ENCODE results near the gene ARHGAP10.

Gene ARHGAP10

DNA sequence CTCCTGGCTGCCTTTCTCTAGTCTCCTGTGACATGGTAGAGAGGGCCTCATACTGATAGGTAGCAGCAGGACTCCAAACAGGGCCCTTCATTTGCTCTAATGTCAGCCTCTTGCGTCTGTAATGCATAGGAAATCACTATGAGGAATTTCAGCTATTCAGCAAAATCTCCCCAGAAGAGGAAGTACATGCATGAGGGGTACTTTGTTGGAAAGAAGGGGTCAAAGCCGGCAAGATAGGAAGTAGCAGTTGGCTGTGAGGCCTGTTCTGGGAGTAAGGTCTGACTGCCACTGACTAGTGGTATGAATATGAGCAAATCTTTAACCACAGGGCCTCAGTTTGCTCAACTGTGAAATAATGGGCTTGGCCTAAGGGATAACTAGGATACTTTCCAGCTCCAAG is 283.2 kb downstream of the ARHGAP10 start:
- H3K9me3 Mint-ChIP-seq: no peaks in the 10 kb centered on the region
- no peaks in the 10 kb centered on the region for H3K36me3 Mint-ChIP-seq
- ATAC-seq (ENCODE audit: low read depth) (no peak), DNase-seq (ENCODE audit: low spot score in 2 of 2) (no peak)
- H3K4me3 Mint-ChIP-seq: no peak overlapping the region
- H3K4me1 Mint-ChIP-seq: no peaks in the 10 kb centered on the region
- H3K27me3 Mint-ChIP-seq: no peaks in the 10 kb centered on the region
- H3K27ac Mint-ChIP-seq: no peak overlapping the region

DNA sequence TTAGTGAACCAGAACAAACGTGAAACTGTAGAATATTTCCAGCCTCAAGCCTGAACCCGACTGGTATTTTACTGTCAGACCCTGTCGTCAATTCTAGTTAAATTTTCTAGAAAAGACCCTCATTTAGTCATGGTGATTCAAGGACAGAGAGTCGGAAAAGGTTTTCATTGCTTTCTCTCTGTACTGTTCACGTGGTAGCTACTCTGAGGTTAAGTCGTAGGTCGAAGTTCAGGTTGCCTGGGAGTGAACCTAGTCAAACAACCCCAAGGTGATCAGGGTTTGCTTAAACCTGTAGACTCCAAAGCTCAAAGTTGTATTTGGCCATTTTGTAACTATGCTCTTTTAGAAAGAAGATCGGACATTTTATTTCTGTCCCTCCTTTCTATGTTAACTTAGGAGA is 283.6 kb downstream of the ARHGAP10 start:
- Mint-ChIP-seq H3K27me3 (no peaks in the 10 kb centered on the region), H3K27ac (no peak overlapping the region), H3K9me3 (no peaks in the 10 kb centered on the region), H3K36me3 (no peaks in the 10 kb centered on the region), H3K4me1 (no peaks in the 10 kb centered on the region), H3K4me3 (no peak overlapping the region)
- ATAC-seq (ENCODE audit: low read depth) (no peak), DNase-seq (ENCODE audit: low spot score in 2 of 2) (no peak)

DNA sequence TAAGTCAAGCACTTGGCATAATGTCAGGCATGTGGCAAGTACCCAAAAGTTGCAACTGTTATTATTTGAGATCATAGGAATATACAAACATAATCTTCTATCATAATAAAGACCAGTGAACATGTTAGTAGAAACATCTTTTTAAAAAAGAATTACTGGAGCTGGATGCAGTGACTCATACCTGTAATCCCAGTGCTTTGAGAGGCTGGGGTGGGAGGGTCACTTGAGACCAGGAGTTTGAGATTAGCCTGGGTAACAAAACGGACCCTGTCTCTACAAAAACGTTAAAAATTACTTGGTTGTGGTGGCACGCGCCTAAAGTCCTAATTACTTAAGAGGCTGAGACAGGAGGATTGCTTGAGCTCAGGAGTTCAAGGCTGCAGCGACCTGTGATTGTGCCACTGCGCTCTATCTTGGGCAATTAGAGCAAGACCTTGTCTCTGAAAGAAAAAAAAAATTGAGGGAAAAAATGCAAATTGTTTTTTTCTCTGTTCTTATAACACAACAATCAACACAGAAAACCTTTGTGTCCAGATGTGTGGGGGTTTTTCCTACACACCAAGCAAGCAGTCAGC is 284.3 kb downstream of the ARHGAP10 start:
- Mint-ChIP-seq H3K4me1 (no peaks in the 10 kb centered on the region), H3K27ac (no peak overlapping the region), H3K27me3 (no peaks in the 10 kb centered on the region), H3K4me3 (no peak overlapping the region), H3K36me3 (no peaks in the 10 kb centered on the region), H3K9me3 (no peaks in the 10 kb centered on the region)
- DNase-seq (ENCODE audit: low spot score in 2 of 2) (no peak), ATAC-seq (ENCODE audit: low read depth) (no peak)

DNA sequence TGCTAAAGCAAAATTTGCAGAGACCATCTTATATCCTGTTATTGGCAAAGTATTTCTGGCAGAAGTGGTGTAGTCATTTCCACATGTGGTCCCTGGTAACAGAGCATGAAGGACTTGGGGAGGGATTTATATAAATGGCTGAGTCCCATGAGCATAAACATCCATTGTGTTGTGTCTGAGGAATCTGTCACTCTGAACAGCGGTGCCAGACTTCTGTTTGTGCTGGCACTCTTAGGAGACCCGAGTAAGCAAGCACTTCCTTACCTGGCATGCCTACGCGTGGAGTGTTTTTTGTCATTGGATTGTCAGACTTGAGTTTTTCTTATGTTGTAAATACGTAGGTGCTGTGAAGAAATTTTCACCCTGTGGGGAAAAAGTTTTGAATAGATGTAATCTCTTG is 285.9 kb downstream of the ARHGAP10 start:
- Mint-ChIP-seq H3K27me3 (no peaks in the 10 kb centered on the region), H3K4me3 (no peak overlapping the region), H3K27ac (no peak overlapping the region), H3K4me1 (no peaks in the 10 kb centered on the region), H3K9me3 (no peaks in the 10 kb centered on the region), H3K36me3 (no peaks in the 10 kb centered on the region)
- no peak for DNase-seq (ENCODE audit: low spot score in 2 of 2)
- ATAC-seq (ENCODE audit: low read depth): no peak

DNA sequence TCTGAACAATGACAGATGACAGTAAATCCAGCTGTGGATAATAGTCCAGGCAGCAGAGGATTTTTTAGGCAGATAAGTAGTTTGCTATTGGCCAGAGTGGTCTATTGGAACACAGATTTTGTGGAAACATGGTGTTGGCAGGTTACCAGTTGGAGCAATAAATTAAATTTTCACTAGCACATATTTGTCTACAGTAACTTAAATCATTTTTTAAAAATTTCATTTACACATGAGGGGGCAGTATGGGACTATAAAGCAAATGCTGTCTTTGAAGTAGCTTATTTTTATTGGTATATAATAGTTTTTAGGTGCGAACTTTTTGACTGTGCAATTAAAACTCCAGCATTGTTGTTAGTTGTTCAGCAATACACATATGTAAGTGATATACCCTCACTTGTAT is 289.8 kb downstream of the ARHGAP10 start:
- Mint-ChIP-seq H3K4me3 (no peak overlapping the region), H3K36me3 (no peaks in the 10 kb centered on the region), H3K9me3 (no peaks in the 10 kb centered on the region), H3K4me1 (no peaks in the 10 kb centered on the region), H3K27ac (no peak overlapping the region), H3K27me3 (no peaks in the 10 kb centered on the region)
- DNase-seq (ENCODE audit: low spot score in 2 of 2): no peak
- no peak for ATAC-seq (ENCODE audit: low read depth)

DNA sequence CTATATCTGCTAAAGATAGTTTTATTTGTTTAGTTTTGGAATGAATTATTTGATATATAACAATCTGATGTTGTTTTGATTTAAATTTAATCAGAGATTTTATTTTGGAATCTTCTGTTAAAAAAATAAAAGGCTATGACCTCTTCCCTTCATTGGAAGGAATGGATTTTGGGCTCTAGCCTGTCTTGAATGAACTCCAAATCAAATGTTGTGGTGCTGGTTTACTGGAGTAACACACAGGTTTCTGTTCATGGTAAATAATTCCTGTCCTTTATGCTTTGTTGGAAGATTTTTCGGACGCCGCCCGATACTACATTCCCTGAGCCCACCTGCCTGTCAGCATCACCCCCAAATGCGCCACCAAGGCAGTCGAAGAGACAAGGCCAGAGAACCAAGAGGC is 291.1 kb downstream of the ARHGAP10 start:
- Mint-ChIP-seq H3K36me3 (peaks cover under 1% of the 10 kb centered on the region), H3K27me3 (peaks cover under 1% of the 10 kb centered on the region), H3K4me3 (no peak overlapping the region), H3K4me1 (no peaks in the 10 kb centered on the region), H3K9me3 (peaks cover 1% of the 10 kb centered on the region), H3K27ac (no peak overlapping the region)
- no peak for ATAC-seq (ENCODE audit: low read depth)
- no peak for DNase-seq (ENCODE audit: low spot score in 2 of 2)

DNA sequence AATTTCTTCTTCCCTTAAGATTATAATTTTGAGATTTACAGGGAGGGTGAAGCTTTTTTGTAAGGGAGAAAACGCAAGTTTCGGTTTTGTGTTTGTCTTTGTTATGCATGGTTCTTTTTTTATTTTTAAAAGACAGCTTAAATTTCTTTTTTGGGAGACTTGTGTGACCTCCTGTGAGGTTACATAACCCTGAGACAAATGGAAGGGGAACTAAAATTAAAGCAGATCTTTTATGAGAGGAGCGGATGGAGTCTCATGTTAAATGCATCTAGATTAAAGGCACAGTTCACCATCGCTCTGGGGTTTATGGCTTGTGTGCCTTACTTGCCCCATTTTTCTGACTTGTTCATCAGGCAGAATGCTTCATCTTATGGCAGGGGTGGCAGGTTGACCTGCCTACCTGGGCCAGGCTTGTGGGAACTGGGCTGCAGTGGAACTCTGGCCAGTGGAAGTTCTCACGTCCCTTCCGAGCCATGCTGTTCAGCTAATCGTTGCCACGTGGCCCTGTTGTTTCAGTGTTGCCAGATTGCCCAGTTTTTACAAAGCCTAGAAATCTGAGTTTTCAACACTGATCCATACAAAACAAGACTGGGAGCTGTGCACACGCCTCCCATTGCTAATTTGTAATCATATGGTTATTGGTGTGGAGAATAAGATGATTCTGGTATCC is 291.8 kb downstream of the ARHGAP10 start:
- Mint-ChIP-seq H3K4me1 (no peaks in the 10 kb centered on the region), H3K27me3 (peaks cover 2% of the 10 kb centered on the region), H3K4me3 (no peak overlapping the region), H3K27ac (no peak overlapping the region), H3K9me3 (peaks cover 4% of the 10 kb centered on the region), H3K36me3 (peaks cover 1% of the 10 kb centered on the region)
- ATAC-seq (ENCODE audit: low read depth) (no peak), DNase-seq (ENCODE audit: low spot score in 2 of 2) (no peak)

DNA sequence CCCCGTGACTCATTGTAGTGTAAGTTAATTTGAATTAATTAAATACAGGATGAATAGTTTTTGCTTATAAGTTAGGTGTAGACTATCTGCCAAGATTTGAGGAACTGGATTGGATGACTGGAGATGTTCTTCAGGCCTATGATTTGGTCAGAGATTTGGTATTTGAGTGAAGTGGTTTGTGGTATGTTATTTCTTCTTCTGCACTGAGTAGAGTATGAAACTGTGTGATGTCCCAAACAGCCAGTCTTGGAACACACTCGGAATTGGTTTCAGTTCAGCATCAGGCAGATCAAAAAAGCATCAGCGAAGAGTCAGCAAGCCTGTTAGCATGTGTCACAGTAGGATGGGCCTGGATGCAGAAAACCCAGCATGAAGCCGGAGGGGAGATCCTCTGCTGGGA is 294.1 kb downstream of the ARHGAP10 start:
- Mint-ChIP-seq H3K9me3 (peaks cover 7% of the 10 kb centered on the region), H3K4me3 (no peak overlapping the region), H3K4me1 (no peaks in the 10 kb centered on the region), H3K27ac (no peak overlapping the region), H3K27me3 (peaks cover 2% of the 10 kb centered on the region), H3K36me3 (peaks cover 1% of the 10 kb centered on the region)
- ATAC-seq (ENCODE audit: low read depth) (no peak), DNase-seq (ENCODE audit: low spot score in 2 of 2) (no peak)

DNA sequence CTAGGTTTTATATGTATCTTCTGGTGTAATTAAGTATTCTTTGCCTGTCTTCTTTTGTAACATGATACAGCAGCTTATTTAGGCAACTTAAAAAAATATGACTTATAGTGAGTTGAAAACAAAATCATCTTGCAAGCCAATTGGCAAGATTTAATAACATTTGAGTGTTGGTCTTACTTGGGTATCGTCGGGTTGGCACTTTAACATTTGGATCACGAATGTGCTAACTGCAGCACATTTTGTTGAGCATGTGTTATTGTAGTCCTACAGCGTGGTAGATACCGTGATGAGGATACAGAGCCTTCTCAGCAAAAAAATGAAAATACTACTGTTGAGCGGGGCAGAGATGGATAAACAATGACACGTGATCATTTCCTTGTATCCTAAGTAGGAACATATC is 295.3 kb downstream of the ARHGAP10 start:
- DNase-seq (ENCODE audit: low spot score in 2 of 2) (no peak), ATAC-seq (ENCODE audit: low read depth) (no peak)
- Mint-ChIP-seq H3K9me3 (peaks cover 7% of the 10 kb centered on the region), H3K4me3 (no peak overlapping the region), H3K27ac (no peak overlapping the region), H3K27me3 (peaks cover 2% of the 10 kb centered on the region), H3K4me1 (no peaks in the 10 kb centered on the region), H3K36me3 (peaks cover 1% of the 10 kb centered on the region)

DNA sequence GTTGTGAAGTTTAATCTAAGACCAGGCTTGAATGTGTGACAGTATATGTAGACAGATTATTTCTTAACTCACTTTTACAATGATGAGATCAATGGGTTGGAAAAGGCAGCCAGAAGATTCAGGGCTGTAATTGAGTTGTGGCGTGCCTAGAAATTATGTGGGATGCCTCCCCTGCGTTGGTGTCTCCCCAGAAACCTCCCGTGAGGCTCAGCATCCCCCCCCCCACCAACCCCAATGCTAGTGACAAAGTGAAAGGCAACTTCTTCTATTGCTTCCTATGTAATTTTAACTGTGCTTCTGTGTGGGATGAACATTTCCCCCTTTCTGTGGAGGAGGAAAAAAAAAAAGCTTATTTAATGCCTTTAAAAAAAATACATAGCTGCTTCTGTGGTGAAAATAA is 297.9 kb downstream of the ARHGAP10 start:
- H3K27ac Mint-ChIP-seq: no peak overlapping the region

DNA sequence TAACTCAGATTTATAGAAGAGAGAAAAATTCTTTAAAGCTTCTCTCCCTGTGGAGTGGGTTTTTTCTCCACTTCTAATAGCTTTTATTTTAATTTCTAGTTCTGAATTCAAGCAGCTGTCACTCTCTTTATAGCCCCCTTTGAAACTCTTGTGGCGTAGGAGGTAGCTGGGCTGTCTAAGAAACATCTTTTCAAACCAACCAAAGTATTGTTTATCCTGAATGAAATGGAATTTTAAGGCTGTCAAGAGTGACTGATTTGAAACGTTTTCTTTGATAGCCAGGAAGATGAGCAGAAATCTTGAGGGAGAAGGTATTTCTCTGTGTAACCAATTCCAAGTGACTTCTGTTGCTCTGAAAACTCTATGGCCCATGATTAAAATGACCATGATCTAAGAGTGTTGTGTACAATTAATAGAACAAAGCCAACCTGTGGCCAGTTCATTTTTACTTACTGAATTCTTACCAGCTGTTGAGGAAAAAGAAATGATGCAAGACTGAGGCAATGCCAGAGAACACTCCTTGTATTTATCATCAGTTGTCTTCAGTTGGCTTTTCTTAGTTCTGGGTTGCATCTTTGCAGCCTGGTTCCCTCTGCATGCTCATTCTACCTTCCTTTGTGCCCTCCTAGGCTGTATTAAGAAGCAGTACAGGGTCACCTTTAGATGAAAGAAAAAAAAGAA is 298.4 kb downstream of the ARHGAP10 start:
- DNase-seq (ENCODE audit: low spot score in 2 of 2): no peak
- H3K27me3 Mint-ChIP-seq: peaks cover 2% of the 10 kb centered on the region
- H3K4me3 Mint-ChIP-seq: no peak overlapping the region
- H3K27ac Mint-ChIP-seq: no peak overlapping the region
- no peaks in the 10 kb centered on the region for H3K4me1 Mint-ChIP-seq
- no peak for ATAC-seq (ENCODE audit: low read depth)
- peaks cover 7% of the 10 kb centered on the region for H3K9me3 Mint-ChIP-seq
- H3K36me3 Mint-ChIP-seq: peaks cover 1% of the 10 kb centered on the region

More for the DNA sequence above, 297.9 kb downstream of the ARHGAP10 start:
- Mint-ChIP-seq H3K27me3 (peaks cover 2% of the 10 kb centered on the region), H3K4me1 (no peaks in the 10 kb centered on the region), H3K36me3 (peaks cover 1% of the 10 kb centered on the region), H3K9me3 (peaks cover 7% of the 10 kb centered on the region), H3K4me3 (no peak overlapping the region)
- no peak for ATAC-seq (ENCODE audit: low read depth)
- no peak for DNase-seq (ENCODE audit: low spot score in 2 of 2)

DNA sequence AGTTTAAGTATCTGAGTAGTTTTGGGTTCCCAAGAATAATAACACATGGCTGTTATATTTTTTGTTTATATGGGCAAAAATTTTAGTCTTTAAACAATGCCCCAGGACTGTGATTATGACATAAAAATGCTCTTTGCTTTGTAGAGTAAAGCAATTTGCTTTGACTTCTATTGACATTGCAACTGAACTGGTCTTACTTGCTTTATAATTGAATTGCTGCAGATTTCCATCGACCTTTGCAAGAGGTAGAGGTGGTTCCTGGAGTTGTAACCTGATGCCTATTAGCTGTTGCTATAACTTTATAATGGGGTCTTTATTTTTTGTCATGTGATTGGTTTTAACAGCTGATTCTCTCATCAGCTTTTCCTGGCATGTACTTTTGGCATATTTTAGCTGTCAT is 302.9 kb downstream of the ARHGAP10 start:
- DNase-seq (ENCODE audit: low spot score in 2 of 2) (no peak), ATAC-seq (ENCODE audit: low read depth) (no peak)
- no peak overlapping the region for H3K27ac Mint-ChIP-seq
- no peaks in the 10 kb centered on the region for H3K36me3 Mint-ChIP-seq
- no peaks in the 10 kb centered on the region for H3K4me1 Mint-ChIP-seq
- H3K27me3 Mint-ChIP-seq: no peaks in the 10 kb centered on the region
- peaks cover 3% of the 10 kb centered on the region for H3K9me3 Mint-ChIP-seq
- no peak overlapping the region for H3K4me3 Mint-ChIP-seq

DNA sequence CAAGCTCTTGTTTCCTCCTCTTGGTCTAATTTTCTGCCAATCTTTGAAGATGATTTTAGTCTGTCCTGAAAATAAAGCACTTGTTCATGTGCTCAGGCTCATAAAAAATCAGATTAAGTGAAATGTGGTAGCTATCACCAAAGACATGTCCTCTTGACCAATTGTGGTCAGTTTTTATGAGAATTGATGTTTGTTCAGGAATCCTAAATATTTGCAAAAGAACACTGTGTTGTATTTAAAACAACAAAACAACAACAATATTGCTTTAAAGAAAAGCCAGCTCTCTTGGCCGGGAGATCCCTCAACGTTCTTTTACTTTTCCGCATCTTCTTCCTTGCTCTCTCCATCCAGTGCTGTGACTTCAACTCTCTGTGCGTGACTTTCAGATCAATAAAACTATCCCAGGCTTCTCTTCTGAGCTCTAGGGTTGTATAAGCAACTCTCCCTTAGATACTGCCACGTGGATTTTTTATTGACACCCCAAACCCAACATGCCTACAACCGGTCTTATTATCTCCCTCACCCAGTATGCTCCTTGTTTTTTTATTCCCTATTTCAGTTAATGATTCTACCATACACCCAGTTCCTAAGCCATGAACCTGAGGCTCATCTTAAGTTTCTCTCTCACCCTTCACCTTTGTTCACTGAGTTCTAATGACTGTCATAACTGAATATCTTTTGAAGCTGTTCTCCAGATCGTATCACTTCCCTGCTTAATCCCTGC is 309.9 kb downstream of the ARHGAP10 start:
- ATAC-seq (ENCODE audit: low read depth) (no peak), DNase-seq (ENCODE audit: low spot score in 2 of 2) (no peak)
- Mint-ChIP-seq H3K36me3 (no peaks in the 10 kb centered on the region), H3K27ac (no peak overlapping the region), H3K9me3 (no peaks in the 10 kb centered on the region), H3K27me3 (peaks cover 3% of the 10 kb centered on the region), H3K4me1 (peaks cover 4% of the 10 kb centered on the region), H3K4me3 (no peak overlapping the region)
